T-helper 2 cell (primary cell): Measurements from ENCODE around the gene MKLN1.
"Not testable (repeated sequence)": the region's sequence is repeated elsewhere in the genome, so short reads cannot be mapped to it uniquely, and the experiment has no call there.

Experiments
- DNase-seq, 5 experiments: peaks; one replicate each; pipeline versions ENCODE4 v3.0.0 to v3.0.0-alpha.2; 2012 to 2022
- total RNA-seq, 2 donors: gene quantifications; one replicate each; lab custom pipeline; 2026; lab: John Stamatoyannopoulos, UW

The MKLN1 gene
- total RNA-seq, result 97.7 to 105 reads per million in 2 donors

DNA sequence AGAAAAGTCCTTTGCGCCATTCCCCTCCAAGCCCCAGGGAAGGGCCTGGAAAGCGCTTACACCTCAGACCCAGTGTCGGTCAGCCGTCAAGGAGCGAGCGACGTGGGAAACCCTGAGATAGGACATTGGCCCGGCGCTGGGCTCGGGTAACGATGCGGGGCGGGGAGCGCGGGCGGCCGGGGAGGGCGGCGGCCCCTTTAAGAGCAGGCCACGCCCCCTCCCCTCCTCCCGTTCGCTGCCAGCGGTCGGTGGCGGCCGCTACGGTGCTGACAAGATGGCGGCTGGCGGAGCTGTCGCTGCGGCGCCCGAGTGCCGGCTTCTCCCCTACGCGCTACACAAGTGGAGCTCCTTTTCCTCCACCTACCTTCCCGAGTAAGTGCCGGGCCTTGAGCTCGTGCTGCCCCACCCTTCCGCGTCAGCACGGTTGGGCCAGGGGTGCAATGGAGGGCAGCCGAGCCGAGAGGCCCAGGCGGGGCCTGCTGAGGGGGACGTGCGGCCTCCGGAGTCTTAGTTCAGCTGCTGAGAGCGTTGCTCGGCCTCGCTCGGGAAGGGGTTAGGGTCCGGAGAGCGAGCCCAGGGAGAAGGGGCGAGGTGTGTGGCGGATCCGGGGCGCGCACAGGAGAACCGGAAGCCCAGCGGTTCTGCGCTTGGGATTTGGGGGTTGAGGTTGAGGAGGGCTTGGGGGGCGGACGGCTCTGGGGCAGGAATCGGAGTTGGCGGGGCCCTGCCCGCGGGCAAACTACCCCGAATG, at the start of gene MKLN1:
Gene MKLN1 (plus strand): TSS at position 251 of the 751 bp plus-strand sequence. CDS start 24 bp downstream, at position 275.
- peak; percentile 78 to 94 (median 85) for DNase-seq

DNA sequence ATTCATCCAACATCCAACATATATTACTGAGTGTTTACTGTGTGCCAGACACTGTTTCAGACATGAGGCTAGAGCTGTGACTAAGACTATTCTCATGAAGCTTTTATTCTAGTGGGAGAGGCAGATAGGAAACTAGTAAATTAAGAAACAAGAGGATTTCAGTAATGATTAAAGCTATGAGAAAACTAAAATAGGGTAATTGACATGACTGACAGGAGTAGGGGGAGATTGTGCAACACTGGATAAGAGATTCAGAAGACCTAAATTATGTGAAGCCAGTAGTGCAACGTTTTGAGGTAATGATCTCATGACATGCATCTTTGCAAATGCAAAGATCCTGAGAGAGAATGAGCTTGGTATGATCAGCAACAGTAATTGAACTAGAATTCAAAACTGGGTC, 48.6 kb upstream of the MKLN1 start:
- DNase-seq, result no peak

DNA sequence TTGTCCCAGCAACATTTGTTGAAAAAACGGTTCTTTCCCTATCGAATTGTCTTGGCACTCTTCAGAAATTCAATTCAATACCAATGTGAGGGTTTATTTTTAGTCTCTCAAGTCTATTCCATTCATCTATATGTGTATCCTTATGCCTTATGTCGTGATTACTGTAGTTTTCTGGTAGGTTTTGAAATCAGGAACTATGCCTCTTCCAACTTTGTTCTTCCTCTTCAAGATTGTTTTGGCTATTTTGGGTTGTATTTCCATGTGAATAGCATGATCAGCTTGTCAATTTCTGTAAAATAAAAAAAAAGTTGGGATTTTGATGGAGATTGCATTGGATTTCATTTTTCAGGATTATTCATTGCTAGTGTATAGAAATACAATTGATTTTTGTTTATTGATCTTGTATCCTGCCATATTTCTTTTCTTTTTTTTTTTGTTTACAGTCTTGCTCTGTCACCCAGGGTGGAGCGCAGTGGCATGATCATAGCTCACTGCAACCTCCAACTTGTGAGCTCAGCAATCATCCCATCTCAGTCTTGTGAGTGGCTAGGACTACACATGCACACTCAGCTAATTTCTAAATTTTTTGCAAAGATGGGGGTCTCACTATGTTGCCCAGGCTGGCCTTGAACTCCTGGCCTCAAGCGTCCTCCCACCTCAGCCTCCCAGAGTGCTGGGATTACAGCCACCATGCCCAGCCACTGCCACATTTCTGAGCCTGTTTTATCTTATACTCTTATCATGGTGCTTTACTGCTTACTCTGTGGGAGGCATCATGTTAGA, 46.2 kb upstream of the MKLN1 start:
- no peak for DNase-seq

DNA sequence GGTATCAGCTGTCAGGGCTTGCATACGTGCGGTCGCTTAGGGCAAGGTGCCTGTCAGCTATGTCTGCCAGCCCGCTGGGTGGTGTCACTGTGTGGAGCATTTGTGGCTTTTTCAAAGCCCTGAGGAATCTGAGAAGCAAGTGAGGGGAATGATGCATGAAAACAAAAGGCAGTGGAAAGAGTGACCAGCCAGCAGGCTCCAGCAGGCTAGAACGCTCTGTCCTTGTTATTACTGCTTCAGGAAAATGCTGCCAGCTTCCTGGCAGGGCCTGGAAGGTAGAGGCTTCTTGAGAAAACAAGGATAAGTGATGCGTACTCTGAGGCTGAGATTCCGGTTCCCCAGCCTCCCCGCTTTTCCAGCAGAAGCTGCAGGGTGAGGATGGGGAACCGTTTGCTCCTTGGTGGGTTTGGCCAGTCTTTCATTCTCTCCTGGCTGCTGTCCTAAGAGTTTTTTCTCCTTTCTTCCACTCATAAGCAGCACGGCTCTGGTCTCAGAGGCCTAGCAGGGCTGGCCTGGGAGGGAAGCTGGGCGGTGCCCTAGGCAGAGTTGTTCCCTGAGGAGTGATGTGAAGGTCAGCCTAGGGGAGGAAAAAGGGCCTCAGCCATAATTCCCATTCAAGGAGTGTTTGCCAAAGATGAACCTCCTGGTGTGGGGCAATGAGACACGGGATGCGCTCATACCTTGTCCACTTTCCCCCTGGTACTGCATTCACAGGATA, 42.8 kb upstream of the MKLN1 start:
- DNase-seq, result no peak

DNA sequence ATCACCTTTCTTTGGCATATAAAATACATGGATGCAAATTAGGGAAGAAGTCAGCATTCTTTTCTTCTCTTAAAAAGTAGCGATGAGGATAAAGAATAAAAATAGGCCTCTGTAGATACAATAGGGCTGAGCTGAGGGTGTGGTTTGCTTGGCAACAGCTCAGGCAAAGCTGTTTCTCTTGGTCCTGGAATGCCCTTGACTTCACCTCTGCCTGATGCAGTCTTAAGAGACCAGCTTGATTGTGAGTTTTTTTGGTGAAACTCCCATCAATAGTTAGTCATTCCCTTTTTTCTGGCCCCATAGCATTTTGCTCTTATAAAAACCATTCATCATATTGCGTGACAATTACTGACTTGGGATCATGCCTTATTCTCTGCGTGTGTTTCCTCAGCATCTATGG, 42.1 kb upstream of the MKLN1 start:
- no peak for DNase-seq

DNA sequence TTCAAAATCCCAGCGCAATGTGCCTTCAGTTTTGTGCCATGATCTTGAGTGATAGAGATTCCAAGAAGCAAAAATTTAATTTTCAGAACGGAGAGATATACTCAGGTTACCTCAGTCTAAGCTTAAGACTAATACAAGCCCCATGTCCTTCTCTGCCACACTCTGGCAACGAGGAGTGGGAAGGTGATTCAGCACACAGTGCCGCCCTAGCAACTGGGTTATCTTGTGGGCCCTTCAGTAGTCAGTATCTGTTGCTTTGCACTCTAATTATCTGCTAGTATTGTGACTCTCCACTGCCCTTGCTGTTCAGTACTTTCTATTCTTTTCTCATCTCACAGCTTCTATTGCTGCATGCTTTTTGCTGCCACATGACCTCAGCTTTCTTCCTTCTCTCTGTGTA, 39.2 kb upstream of the MKLN1 start:
- DNase-seq, result no peak

DNA sequence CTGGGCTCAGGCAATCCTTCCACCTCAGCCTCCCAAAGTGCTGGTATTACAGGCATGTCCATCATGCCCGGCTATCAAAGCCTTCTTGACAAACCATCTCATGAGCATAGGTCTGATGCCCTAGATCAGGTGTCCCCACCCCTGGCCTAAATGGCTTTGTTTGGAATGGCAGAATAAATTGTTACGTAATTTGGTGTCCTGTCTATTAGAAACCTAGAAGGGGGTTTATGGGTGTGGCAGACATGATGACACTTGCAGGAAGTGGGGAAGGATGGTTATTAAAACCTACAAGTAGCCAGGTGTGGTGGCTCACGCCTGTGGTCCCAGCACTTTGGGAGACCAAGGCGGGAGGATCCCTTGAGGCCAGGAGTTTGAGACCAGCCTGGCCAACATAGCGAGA, 38.6 kb upstream of the MKLN1 start:
- DNase-seq, result no peak

DNA sequence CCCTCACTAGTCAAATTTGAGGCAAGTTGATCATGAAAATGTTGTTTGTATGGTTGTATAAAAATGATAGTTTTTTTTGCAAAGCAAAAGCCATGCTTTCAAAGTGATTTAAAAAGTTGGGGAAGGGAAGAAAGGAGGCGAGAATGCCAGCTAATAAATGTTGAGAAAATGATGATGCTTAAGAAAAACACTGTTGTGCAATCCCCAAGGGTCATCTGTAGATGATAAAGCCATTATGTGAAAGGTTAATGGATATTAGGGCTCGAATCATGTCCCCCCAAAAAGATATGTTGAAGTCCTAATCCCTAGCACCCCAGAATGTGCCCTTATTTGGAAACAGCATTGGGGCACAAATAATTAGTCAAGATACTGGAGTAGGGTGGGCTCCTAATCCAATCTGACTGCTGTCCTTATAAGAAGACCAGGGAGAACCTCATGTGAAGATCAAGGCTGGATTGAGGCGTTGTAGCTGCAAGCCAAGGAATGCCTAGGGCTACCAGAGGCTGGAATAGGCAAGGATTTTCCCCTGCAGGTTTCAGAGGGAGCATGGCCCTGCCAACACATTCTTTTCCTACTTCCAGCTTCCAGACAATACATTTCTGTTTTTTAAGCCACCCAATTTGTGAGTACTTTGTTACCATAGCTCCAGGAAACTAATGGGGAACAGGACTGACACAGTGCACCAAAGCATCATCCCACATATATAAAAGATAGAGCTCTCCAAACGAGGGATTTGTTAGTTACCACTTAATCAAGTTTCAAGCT, 35.4 kb upstream of the MKLN1 start:
- DNase-seq, result no peak

DNA sequence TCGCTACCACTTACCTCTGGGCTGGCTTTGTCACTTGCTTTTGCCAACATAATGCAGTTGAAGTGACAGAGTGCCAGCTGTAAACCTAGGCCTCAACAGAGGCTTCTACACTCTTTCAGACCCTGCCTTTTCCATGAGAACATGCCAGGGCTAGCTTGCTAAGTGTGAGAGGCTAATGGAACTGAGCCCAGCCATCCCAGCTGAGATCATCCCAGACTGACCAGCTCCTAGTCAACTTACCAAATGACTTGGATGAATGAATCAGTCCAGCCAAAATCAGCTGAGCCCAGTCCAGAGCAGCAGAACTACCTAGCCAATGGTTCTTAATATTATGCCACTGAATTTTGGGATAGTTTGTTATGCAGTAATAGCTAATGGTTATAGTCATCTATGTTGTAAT, 34.7 kb upstream of the MKLN1 start:
- no peak for DNase-seq

DNA sequence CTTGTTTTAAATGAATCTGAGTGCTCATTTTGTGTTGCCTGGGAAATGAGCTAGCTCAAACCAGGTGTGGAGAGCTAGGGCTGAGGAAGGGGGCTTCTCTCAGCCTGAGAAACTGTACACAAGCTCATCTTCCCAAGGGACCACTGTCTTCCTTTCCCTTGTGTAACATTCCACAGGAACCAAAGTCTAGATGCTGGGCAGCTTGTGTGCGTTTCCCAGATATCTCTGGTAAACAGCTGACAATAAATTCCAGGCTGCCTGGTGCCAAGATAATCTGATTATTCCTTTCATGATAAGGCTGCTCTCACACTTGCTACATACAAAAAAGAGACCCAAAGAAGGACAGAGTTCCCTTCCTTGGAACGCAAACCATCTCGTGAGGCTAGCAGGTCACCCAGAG, 33.1 kb upstream of the MKLN1 start:
- no peak for DNase-seq

DNA sequence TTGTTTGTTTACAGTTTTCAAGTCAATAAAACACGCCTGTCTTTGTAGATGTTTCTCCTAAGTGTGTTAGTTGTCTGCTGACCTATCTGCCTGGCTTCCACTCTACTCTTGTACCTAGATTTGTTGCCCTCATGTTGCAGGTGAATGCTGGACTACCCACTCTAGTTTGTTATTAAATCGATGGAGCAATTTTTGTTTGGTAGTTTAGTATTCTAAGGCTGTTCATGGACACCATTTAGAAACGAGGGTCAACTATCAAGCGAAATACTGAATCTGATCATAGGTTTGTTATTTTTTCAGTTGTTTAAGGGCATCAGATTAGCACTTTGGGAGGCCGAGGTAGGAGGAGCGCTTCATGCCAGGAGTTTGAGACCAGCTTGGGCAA, 29.1 kb upstream of the MKLN1 start:
- DNase-seq, result no peak

DNA sequence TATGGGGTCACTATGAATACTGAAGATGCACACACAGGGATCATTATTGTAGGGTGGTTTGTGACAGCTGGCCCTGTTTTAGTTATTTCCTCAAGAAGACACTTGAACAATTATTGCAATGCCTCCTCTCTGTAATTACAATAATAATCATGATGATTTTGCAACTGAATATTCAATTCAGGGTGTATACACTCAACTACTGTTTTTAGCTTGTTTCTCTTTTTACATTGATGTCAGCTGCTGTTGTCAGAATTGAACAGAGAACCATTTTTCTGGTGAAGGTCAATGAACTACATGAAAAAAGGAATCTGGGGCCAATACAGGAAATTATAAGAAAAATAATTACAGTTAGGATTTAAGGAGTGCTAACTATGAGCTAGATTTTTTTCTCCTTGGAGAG, 28.6 kb upstream of the MKLN1 start:
- no peak for DNase-seq

DNA sequence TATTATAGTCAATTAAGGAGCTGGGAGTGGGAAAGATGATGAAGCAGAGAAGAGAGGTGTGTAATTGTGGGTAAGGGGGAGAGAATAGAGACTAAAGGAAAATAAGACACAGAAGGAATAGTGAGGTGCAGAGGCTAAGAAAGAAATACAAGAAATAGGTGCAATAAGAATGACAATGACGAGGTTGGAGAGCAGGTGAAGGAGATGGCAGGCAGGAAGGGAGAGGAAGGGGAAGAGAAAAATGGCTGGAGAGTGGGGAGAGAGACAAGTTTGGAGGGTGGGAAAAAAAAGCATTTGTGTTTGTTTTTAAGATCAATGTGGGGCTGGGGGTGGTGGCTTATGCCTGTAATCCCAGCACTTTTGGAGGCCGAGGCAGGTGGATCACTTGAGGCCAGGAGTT, 27.6 kb upstream of the MKLN1 start:
- DNase-seq, result no peak

DNA sequence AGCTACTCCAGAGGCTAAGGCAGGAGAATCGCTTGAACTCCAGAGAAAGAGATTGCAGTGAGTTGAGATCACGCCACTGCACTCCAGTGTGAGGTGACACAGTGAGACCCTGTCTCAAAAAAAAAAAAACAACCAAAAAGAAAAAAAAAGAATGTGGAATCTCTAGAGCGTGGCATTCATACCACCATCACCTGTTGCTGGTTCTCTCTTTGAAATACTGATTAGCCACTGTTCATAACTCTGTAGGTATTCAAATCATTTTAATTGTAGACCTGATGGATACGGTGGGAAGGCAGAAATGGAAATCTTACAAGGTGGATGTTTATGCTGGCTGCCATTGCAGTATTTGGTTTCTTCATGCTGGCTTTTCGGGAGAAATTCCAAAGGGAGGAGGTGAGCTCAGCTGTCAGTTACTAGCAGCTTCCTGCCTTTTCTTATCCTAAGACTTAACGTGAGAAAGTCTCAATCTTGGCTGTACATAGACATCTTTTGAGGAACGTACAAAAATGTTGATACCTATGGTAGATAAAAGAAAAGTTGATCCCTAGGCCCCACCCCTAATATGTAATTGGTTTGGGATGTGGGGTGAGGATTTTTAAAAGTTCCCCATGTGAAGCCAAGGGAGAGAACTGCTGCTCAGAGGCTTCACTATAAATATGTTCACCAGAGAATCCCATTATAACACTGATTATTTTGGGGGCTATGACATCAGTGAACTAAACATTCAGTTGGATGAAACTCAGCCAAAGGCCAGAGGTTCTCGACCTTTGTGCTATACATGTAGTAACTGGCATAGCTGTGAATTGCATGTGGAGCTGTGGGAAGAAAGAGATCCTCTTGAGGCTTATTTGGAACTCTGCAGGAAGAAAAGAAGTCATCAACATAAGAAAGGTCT, 26.9 kb upstream of the MKLN1 start:
- DNase-seq, result no peak

DNA sequence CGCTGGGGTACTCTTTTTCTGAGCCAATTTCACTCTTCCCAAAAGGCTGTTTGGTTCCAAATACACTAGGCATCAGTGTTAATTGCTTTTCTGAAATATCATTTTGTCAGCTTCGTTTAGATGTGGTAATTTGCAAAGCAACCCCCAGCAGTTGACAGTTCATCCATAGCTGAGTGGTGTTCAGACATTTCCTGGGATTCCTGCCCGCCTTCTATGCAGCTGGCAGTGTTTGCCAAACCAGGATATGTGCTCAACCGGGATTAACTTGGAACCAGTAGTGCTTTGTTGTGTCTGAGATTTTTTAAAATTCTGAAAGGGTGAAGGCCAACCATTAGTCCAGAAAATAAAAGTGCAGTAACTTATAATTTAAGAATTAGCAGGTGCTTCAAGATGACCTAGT, 25.2 kb upstream of the MKLN1 start:
- no peak for DNase-seq

DNA sequence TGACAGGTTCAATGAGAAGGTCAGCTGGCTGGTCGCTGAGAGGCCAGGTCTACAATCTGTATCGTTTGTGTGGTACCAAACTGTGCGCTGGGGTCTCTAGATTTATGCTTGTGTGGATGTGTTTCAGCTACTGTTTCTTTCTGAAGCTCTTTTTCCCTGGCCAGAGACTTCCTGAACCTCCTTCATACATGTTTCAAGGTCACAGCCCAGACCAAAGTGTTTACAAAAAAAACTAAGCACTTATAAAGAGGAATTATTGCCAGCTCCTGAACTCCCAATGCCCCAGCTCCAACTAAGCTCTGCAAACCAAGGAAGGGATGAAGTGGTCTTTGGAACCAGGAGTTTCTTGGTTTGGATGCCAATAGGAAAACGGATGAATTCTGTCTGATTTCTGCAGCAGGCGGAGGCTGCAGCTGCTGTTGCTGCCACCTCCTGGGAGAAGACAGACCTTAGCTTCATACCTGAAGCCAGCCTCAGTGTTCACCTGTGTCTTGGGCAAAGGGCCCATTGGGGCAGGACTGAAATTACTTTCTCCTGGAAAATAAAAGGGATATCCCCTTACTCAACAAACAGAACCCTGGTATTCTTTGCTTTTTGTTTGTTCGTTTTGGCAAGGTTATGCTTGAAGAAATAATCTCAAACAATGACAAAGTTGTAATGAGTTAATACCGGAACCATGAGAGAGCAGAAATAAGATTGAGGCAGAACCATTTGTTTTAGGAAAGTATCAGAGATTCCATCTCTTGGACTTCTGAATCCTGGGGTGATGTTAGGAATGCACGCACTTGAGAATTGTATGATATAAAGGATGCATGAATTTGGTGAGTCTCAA, 24.6 kb upstream of the MKLN1 start:
- peak in 3 of 5 experiments; percentile 2 to 40 (median 15) for DNase-seq

DNA sequence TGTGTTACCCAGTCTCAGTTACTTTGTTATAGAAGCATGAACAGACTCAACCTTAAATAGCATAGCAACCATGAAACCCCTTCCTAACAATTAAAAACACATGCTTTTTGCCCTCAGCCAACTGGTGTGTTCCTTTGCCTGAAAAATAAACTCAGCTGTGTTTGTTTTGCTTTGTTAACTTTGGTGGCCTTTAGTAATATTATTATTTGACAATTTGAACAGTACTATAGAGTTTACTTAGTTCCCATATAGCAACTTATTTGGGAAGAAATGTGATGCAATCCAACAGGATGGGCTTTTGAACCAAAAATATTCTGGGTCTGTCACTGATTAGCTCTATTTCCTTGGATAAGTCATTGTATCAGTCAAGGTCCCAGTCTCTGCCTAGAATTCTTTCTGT, 22.5 kb upstream of the MKLN1 start:
- no peak for DNase-seq

DNA sequence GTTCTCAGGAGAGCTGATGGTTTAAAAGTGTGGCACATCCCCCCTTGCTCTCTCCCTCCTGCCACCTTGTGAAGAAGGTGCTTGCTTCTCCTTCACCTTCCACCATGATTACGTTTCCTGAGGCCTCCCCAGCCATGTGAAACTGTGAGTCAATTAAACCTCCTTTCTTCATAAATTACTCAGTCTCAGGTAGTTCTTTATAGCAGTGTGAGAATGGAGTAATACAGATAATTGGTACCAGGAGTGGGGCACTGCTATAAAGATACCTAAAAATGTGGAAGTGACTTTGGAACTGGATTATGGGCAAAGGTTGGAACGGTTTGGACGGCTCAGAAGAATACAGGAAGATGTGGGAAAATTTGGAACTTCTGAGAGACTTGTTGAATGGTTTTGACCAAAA, 21.6 kb upstream of the MKLN1 start:
- not testable (repeated sequence) for DNase-seq

DNA sequence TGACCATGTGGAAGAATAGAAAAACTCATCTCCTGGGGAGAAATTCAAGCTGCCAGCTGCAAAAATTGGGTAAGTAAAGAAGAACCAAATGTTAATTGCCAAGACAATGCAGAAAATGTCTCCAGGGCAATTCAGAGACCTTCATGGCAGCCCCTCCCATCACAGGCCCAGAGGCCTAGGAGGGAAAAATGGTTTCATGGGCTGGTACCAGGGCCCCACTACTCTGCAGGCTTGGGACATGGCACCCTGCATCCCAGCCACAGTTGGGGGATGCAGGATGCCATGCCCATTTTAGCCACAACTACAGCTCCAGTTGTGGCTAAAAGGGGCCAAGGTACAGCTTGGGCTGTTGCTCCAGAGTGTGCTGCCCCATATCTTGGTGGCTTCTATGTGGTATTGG, 20.9 kb upstream of the MKLN1 start:
- no peak for DNase-seq

DNA sequence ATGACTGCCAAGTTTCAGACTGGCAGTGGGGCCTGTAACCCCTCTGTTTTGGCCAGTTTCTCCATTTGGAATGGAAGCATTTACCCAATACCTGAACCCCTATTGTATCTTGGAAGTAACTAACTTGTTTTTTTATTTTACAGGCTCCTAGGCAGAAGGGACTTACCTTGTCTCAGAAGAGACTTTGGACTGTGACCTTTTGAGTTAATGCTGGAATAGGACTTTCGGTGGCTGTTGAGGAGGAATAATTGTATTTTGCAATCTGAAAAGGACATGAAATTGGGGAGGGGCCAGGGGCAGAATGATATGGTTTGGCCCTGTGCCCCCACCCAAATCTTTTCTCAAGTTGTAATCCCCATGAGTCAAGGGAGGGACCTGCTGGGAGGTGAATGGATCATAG, 20.0 kb upstream of the MKLN1 start:
- DNase-seq, result no peak

DNA sequence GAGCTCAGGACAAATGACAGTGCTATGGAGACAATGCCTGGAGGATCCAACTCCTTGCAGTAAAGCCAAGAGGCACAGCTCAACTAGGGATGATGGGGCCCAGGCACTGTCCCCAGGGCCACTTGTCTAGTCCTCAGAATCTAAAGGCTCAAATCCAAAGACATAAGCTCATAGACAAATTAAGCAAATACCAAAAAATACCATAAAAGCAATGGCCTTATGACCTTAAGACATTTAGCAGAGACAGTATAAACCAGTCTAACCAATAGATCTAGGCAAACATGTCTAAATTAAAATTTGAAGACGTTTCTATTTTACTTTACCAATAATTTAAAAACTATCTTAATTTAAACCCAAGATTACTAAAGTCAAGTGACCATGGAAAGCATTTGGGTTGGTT, 14.8 kb upstream of the MKLN1 start:
- DNase-seq, result no peak
